ENCODE measurements around the gene PSMD1.

DNA sequence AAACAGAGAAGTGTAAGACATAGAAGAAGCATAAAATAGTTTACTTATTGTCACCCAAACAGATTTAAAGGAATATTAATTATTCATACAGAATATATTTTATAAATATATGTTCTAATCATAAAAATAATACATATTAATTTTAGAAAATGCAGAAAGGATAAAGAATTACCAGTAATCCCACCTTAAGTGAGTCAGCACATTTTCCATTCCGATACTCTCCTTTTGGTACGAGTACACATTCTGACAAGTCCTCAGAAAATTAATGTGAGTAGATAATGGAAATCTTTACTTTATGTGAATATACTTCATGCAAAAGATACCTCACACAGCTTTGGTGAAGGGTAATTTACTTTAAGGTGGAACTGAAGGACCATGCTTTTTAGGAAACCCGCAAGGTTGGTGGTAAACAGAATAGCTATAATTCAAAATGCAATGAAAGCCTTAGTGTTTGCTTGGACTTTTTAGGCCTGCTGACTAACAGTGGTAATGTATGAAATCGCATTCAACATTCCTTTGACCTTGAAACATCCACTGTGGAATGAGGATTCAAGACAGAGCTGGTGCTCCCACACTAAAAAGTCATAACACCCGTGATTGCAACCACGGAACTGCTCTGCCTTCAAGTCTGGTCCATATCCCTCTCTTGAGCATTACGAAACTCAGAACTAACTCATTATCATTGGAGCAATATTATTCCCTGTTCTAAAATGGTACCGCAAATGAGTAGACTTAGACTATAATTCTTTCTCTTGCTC, 96.3 kb downstream of the PSMD1 start:
- TF ChIP-seq, protein P1, sequence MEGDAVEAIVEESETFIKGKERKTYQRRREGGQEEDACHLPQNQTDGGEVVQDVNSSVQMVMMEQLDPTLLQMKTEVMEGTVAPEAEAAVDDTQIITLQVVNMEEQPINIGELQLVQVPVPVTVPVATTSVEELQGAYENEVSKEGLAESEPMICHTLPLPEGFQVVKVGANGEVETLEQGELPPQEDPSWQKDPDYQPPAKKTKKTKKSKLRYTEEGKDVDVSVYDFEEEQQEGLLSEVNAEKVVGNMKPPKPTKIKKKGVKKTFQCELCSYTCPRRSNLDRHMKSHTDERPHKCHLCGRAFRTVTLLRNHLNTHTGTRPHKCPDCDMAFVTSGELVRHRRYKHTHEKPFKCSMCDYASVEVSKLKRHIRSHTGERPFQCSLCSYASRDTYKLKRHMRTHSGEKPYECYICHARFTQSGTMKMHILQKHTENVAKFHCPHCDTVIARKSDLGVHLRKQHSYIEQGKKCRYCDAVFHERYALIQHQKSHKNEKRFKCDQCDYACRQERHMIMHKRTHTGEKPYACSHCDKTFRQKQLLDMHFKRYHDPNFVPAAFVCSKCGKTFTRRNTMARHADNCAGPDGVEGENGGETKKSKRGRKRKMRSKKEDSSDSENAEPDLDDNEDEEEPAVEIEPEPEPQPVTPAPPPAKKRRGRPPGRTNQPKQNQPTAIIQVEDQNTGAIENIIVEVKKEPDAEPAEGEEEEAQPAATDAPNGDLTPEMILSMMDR (conservative IDR thresholded peaks at IDR 0.05): no peak
- no peak for TF ChIP-seq ZFX (IDR thresholded peaks at IDR 0.05)

Data from C4-2B (cell line).